HG02610 (cell line): Measurements from ENCODE around the gene FIP1L1.
"Not testable (repeated sequence)": the region's sequence is repeated elsewhere in the genome, so short reads cannot be mapped to it uniquely, and the experiment has no call there.

Experiments used
- ATAC-seq: cut with Tn5 transposase; IDR thresholded peaks from one replicate; pipeline ENCODE4 v1.9.1; 2021; ENCODE audit warnings: mild to moderate bottlenecking, moderate library complexity; ENCODE audit not compliant: unreplicated experiment

The FIP1L1 gene

DNA sequence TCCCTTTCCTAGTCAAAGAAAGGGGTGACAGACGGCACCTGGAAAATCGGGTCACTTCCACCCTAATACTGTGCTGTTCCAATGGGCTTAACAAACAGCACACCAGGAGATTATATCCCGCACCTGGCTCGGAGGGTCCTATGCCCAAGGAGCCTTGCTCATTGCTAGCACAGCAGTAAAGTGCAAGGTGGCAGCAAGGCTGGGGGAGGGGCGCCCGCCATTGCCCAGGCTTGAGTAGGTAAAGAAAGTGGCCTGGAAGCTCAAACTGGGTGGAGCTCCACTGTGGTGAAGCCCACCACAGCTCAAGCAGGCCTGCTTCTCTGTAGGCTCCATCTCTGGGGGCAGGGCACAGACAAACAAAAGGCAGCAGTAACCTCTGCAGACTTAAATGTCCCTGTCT lies 89.1 kb downstream of the FIP1L1 start:
- ATAC-seq = not testable (repeated sequence)

DNA sequence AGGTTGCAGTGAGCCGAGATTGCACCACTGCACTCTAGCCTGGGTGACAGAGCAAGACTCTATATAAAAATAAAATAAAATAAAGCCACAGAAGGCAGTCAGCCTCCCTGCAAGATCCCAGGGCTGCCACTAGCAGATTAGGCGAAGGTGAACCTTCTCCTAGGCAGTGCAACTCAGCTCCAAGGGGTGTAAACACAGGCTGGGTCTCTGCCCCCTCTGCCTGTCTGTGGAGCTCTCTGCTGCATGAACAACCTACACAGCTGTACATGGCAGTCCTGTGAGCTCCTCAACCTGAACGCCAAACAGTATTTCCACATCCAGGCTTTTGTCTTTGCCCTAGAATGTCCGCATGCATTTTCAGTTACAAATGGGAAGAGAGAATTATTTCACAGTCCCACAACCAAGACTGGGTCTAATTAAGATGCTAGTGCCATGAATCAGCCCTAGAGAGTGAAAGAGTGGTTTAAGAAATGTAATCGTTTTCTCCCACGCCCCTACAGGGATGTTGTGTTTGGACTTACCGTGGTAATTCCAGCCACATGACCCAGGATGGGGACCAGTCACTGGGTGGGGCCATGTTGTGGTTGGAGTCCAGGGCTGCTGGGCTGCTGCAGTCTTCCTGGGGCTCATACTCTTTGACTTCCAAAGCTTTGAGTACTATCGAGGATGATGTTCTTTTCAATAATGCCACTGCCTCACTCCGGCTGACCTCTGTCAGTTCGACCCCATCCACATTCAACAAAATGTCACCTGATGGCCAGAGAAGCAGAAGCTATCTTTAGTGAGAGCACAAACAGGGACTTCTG lies 99.0 kb downstream of the FIP1L1 start:
- ATAC-seq = no peak

DNA sequence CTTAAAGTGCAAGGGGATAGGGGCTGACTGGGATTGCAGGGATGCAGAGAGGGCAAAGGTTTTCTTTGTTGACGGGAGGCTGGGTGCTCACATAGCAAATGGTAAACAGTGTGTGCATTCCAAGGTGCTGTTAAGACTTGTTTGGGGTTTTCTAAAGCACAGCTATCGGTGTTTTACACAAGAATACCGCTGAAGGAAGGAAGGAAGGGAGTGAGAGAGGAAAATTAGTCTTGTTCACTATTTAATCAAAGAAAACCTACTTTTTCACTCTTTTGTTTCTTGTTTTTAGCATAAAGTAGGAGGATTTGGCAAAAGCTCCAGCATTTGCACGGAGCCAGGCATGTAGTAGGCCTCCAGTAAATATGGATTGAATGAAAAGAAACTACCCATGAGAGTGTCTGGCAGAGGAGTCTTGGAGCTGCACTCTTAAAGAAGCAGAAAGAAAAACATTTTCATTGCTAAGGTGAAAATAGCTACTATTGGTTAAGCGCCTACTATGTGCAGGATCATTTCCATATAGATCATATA lies 99.7 kb downstream of the FIP1L1 start:
- no peak for ATAC-seq

DNA sequence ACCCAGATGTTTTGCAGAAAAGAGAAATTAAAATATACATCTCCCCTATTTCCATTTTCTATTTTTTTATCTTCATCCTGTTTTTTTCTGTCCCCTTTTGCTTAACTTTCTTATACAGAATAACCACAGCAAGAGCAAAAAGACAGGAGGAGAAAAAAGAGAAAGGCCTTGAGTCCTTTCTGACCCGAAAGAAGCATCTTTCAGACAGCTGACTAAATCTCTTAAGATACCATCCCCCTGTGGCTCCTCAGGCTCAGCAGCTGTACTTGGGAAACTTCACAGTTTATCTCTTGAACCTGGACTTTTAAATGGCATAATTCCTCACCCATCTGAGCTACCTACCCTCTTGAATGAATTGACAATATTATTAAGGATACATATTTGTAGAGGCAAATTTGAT lies 100.2 kb downstream of the FIP1L1 start:
- no peak for ATAC-seq

DNA sequence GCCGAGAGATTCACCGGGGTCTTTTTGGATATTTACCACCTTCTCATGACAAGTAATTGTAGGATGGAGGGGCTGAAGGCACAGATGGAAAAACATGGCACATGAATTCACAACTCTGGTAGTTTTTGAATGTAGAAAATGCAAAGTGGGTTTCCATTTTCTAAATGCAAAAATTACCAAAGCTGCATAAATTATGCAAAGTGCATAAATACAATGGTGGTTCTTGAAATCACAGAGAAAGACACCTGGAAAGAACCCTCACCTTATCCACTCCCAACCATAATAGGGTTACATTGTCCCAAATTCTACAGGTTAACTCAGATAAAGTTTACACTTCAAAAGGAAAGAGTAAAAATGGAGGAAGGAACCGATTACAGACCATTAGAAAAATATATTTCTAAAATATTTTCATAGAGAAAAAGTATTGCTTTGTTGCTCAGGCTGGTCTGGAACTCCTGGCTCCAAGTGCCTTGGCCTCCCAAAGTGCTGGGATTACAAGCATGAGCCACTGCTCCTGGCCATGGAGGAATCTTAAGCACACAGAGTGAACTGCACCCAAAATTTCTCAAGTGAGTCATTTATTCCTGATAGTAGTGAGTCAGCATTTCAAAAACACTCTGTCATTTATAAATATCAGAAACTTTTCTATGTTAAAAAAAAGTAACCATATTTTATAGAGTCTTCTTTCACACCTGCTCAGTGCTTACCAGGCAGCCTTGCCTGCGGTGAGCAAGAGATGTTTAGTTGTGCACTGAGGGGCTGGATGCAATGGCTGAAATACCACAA lies 101.4 kb downstream of the FIP1L1 start:
- ATAC-seq = no peak

DNA sequence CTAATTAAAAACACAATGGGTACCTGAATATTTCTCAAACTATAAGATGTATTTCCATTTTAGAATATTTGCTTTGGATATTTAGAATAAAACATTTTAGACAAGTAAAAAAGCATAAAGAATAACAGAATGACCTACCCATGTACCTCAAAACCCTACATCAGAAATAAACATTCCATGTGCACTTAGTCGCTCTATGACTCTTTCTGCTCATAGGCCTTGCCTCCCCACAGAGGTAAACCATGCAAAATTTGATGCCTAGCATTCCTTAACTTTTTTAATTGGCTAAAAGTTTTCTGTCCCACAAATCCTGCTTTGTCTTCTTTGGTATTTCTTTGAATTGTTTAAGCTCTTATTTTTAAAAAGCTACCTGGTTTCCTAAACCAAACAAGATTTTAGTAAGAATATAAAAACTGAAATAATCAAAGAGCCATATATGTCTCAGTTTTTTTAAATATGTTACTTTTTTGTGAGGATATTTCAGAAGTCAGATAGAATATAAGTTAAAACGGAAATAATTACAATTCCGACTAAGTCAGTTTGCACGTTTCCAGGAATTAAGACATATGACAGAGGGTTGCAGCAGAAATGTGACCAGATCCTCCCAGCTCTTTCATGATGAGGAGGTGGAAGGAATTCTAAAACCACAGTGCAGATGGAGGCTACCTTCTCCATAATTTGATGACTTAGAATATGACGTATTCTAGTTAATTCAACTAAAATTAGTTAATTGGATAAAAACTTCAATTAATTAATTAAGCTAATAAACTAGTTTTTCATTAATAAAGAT lies 102.5 kb downstream of the FIP1L1 start:
- ATAC-seq = no peak

DNA sequence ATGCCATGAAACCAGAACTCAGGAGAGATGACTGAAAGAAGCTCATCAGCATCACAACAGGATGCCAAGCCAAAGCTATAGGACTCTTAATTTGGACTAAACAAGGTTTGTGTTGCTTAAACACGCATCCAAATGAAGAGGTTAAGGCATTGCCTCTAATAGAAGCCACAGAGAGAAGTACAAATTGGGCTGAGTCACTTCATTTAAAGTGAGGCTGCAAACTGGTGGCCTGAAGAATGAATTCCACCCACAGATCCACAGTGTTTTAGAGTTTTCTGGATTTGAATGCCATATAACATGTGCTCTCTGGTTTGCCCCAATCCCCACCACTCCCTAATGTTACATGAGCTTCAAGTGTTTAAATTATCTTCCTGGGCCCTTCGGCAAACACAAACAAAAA lies 103.5 kb downstream of the FIP1L1 start:
- no peak for ATAC-seq

DNA sequence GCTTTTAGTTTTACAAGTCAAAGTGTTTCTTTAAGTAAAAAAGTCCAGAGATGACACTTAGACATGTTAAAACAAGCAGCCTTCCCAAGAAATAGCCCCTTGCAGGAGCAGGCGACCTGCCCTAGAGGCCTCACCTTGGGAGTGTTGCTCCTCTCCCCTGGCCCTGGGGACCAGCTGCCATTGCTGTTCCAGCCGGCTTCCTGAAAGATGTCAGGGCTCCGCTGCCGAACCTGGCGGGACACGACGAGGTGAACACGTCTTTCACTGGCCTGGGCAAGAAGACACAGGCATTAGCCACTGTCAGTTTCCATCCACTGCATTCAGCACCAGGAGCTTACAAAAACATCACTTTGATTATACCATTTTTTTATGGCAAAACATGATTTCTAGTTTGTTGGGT lies 104.1 kb downstream of the FIP1L1 start:
- no peak for ATAC-seq

DNA sequence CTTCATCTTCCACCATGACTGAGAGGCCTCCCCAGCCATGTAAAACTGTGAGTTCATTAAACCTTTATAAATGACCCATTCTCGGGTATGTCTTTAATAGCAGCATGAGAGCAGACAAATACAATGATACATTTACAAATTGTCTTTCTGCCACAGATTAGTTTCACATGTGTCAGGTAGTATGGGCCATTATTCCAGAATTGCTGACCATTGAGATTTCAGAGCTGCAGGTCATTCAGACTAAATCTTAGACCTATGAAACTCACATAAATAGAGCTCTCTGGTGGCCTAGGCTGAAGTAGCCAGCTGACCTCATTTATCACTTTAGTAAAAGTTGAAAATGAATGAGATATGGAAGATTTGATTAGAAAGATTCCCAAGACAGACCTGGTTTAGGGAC lies 105.8 kb downstream of the FIP1L1 start:
- no peak for ATAC-seq

DNA sequence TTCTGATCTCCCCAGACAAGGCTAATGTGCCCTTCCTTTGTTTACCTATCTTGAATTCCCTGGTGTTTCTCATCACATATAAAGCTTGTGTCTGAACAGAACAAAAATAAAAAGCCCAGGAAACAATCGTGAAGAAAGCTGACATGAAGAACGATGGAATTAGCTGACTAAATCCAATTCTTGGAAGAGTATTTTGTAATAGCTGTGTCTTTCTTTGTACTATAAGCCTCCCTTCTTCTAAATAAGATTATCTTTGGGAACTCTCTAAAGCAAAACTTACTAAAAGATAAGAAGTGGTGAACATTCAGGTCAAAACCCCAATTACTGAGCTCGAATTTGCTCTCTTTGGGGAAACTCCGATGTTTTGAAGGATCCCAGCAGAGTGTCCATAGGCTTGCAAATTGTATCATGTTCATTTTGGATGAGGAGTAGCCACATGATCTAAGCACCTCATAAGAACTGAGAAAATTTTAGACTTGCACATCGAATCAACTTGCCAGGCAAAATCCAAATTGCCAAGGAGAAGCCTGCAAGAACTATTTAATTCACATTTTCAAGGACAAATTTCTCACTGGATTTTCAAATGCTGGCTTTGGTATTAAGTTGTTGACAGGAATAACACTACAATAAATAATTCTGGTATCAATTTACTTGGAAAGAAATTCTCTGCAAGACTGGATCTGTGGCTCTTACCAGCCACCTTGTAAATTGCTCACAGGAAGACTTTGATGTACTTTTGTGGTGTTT lies 107.6 kb downstream of the FIP1L1 start:
- no peak for ATAC-seq

DNA sequence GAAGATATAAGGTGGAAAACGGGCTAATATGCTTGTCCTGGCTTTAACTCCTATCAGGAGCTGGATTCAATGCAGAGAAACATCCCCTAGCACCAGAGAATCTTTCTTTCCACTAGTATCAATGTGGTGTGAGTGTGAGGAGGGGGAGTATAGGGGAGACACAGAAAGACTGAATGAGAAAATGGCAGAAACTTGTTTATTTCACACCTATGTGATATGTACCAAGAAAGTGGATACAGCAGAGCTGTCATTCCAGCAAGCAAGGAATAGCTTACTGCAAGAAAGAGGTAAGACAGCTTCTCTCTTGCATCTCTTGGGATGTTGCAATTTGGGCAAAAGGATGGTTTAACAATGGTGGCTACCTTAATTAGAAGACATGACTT lies 108.2 kb downstream of the FIP1L1 start:
- no peak for ATAC-seq

DNA sequence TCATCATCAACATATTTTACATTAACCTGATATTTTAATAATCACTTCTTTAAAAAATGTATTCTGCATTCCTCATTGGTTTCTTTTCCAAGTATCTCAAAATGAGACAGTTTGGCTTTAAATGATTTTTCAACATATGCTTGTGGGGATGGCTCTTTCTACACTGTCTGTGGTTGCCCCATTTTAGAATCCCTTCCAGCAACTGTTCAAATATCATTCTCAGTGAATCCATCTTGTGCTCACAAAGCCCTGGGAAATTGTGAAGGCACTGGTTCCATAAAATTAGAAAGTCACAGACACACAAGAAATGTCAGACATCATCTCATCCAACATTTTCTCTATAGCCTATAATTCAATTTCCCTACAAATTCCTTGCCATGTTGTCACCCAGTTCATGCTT lies 110.3 kb downstream of the FIP1L1 start:
- ATAC-seq = no peak

DNA sequence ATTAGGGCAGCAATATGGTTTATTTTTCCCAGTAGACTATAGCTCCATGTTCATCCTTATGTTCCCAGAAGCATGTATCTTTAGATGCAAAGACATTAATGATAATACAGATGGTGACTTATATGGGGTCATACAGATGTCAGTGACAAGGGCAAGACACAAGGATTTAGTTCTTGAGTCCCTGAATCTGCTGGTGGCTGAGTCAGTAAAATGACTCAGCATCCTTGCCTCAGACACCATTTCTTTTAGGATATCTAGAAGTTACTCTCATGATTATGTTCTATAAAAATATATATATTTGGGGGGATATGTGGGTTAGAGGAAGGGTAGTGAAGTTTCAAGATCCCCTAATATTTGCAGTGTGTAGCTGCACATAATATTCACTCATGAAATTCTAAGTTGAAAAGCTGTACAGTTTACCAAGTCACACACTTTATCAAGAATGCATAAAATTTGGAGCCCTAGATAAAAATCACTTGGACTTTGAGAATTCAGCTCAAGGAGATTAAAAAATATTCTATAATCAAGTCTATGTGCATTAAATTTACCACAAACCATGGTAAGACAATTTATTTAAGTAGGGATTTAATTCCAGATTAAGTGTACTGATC lies 111.9 kb downstream of the FIP1L1 start:
- ATAC-seq = no peak

DNA sequence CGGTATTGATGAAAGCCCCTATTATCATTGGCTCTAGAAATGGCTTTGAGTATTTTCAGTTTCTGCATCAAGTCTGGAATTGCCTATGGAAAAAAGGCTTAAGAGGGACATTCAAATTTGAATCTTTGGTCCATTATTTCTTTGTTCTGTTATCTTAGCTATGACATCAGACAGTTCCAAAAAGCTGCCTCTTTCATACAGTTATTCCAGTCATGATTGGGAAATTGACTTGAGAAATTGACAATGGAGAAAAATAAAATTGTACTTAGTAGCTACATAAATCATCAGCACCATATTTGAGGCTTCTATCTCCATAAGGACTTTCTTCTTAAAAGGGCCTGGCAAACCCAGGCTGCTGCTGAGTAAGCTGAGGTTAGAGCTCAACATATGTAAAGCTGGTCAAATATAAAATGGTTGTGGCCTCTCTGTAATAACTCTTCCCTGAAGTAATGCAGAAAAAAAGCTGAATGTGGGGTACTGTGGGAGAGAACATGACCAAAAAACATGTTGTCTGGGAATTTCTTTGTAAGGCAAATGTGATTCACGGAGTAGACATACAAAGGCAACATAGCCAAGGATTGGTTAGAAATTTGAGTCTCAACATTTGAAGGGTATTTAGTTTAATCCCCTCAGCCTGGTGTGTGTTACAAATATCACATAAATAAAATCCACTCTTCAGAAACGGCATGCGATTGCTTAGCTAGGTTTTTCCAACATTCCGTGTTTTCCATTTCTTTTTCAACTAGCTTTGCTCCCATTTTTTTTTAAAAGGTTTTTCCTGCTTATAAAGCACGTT lies 112.9 kb downstream of the FIP1L1 start:
- no peak for ATAC-seq

DNA sequence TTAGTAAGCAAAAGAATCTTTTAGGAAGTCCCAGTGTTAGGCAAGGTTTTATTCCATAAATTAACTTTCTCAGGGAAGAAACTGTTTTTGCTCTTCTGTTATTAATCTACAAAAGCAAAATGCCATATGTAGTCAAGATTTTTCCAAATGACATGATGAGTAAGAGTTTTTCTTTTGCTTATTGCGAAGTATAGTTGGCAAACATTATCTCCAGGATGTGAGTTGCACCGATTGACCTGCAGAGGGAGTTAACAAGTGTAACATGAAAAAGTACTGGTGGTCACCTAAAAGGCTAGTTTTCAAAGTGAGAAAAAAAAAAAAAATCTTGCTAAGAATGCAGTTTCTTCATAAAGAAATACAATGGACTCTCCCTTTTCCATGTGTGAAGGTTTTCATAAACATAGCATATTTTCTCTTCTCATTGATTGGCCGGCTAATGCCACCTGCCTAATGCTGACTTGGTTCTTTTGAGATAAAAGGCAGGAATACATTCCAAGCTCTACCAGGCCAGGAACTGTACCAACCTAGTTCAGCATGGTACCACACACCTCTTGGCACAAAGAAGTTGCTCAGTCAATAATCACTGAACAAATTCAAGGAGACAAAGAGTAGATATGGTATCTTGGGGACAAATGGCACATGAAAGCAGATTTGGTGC lies 113.7 kb downstream of the FIP1L1 start:
- no peak for ATAC-seq

DNA sequence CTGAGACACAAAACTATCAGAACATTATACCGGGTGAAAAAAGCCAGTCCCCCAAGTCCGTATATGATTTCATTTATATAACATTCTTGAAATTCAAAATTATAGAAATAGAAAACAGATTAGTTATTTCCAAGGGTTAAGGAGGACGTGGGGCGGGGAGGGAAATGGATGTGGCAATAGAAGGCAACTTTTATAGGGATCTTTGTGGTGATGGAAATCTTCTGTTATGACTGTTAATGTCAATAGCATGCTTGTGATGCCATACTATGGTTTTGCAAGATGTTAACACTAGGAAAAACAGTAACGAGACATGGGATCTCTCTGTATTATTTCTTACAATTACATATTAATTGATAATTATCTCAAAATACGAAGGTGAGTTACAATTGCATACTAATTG lies 117.4 kb downstream of the FIP1L1 start:
- ATAC-seq = no peak

DNA sequence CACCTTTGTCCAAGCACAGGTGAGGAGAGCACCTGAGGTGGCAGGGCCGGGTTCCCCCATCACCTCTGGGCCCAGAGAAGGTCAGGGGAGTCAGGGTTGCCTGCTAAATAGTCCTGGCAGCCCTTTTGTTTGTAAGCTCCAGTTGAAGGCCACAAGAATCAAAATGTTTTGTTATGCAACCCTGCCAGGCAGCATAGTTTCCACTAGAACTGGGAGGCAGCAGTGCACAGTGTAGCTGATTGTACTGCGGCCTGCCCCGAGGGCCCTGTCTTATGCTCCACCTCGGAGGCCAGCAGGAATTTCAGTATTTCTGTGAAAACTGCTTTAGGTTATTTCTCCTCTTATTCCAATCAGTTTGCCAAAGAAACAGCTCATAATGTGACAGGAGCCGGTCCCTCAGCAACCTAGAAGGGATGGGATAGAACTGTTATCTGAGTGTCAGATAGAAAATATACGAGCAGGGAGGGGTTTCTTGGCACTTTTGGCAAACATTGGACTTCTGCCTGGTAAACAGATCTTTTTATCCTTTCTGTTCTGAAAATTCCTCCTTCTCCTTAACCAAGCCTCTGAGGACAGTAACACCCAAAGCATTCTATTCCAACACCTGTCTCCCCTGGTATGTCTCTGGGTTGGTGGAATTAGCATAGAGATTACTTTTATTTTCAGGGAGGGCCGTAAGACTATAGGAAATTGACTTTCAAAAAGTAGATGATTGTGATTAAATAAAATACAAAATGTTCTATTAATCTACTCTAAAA lies 120.2 kb downstream of the FIP1L1 start:
- ATAC-seq = no peak

DNA sequence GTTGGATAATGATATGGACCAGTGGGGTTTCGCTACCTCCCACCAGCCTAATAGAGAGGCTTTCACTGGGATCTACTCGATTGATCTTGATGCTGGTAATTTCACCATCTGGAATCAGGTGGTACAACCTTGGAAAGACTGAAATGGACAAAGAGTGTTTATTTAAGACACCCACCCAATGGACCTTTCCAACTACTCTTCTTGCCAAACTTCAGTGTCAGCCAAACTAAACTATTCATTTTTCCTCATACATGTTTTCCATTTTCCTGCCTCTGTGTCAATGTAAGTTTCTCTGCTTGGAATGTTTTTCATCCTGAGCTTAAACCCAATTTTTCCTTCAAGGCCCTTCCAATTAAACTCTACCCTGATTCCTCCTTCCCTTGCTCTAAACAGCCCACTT lies 121.3 kb downstream of the FIP1L1 start:
- ATAC-seq = no peak
